Smooth muscle cell of the brain vasculature (primary cell): ENCODE results near the gene TSPAN15.

ENCODE experiments used
- DNase-seq: peaks from one replicate; pipeline ENCODE4 v3.0.0-alpha.2; 2012; ENCODE audit warnings: low read depth, low spot score

TSPAN15 gene

DNA sequence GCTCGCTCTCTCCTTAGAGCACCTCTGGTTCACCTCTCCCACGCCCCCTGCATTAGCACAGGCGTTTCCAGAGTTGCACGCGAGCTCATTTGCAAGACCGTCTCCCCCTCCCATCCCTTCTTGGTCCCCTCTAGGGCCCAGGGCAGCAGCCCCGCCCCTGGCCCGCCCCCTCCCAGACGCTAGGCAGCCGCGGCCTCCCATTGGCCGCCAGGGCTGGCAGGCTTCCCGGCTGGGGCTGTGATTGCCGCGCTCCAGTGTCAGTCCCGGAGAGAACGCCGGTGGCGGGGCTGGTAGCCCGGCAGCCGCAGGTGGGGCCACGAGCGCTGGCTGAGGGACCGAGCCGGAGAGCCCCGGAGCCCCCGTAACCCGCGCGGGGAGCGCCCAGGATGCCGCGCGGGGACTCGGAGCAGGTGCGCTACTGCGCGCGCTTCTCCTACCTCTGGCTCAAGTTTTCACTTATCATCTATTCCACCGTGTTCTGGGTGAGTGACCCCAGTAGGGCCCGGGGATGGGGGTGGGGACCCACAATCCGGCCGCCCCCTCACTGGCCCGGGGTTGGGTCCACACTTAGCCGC is at the start of gene TSPAN15:
Gene TSPAN15 (plus strand): TSS at position 257 of the 575 bp plus-strand sequence. CDS start 130 bp downstream, at position 387.
- DNase-seq = peak; percentile 17

- no peak for DNase-seq
Observed at GRCh38 chr10:69402386-69402785, 48.9 kb upstream of the TSPAN15 start.

DNA sequence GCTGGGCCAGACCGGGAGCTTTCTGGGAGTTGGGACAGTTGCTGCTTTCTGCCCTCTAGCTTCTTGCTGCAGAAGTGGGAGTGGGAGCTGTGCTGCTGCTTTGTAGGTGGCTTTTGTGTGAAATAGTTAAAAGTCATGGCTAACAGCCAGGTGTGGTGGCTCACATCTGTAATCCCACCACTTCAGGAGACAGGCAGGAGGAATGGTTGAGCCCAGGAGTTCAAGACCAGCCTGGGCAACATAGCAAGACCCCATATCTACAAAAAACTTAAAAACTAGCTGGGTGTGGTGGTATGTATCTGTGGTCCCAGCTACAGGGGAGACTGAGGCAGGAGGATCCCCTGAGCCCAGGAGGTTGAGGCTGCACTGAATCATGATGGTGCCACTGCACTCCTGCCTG is 48.2 kb upstream of the TSPAN15 start:
- DNase-seq = no peak

- DNase-seq = no peak
Observed at GRCh38 chr10:69403519-69403918, 47.7 kb upstream of the TSPAN15 start.

DNA sequence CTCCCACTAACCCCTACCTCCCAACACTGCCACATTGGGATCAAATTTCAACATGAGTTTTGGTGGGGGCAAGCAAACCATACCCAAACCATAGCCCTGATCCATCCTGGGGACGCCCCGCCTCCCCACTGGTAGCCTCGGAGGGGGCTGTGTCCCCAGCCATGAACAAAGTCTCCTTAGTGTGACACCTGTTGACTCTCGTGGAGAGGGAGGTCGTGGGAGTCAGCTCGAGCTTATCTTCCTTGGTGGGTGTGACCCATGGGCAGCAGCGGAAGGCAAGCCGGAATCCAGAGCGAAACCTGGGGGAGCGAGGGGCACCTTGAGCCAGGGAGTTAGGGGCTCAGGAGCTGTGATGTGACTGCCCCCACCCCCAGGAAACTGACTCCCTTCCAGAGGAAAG is 46.5 kb upstream of the TSPAN15 start:
- DNase-seq = no peak

- DNase-seq = no peak
Observed at GRCh38 chr10:69405221-69405620, 46.0 kb upstream of the TSPAN15 start.

GRCh38 chr10:69406302-69406811 is 44.9 kb upstream of the TSPAN15 start:
- no peak for DNase-seq

DNA sequence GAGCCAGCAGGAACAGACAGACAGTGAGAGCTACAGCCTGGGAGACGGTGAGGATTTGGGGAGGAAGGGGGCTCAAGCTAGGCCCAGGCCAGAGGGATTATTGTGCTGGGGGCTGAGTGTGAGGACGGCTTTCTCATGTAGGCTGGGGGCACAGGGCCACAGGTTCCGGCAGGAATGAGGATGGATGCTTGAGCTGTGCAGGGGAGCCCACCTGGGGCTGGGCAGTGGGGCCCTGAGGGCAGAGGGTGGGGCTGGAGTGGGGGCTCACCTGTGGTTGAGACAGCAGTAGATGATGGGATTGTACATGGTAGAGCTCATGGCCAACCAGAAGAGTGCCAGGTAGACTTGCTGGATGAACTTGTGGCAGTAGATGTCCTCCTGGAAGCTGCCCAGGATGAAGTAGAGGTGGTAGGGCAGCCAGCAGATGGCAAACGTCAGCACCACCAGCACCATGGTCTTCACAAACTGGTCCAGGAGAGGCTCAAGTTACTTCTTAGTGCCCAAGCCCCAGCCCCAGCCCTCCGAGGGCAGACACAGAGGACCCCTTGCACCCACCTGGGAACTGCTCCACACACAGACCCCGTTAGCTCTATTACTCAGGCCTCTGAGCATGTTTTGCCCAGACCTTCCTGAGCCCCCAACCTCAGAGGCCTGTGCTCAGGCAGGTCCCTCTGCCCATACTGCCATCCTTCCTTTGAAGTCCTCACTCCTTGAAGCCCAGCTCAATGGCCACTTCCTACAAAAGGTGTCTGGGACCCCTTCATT is 44.3 kb upstream of the TSPAN15 start:
- no peak for DNase-seq

GRCh38 chr10:69407621-69408301 is 43.5 kb upstream of the TSPAN15 start:
- no peak for DNase-seq

GRCh38 chr10:69408318-69409175 is 42.7 kb upstream of the TSPAN15 start:
- peak; percentile 83 for DNase-seq

DNA sequence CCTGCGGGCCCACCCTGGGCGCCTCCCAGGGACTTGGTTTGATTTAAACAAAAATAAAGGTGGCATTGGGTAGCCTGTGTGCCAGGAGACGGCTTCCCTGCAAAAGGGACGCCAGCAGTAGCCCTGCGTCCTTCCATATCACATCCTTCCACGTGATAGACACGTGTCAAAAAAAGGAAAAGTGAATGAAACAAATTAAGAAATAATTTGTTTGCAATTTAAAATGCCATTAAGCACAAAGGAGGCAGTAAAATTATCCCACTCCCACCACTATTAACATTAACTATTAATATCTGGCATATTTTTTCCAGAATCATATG is 42.1 kb upstream of the TSPAN15 start:
- no peak for DNase-seq

DNA sequence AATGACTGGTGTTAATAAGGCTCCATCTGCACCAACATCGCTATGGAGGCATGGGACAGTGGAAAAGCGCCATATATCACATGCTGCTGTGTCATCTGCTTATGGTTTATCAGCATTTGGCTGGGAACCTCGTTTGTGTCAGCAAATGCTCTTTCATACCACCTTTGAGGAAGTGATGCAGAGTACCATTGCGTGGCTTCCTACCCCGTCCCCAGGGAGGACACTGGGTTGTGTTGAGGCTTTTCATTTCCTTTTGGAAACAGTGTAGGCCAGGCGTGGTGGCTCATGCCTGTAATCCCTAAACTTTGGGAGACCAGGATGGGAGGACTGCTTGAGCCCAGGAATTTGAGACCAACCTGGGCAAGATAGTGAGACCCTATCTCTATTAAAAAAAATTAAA is 41.3 kb upstream of the TSPAN15 start:
- no peak for DNase-seq

- DNase-seq = no peak
Observed at GRCh38 chr10:69410487-69410886, 40.8 kb upstream of the TSPAN15 start.

DNA sequence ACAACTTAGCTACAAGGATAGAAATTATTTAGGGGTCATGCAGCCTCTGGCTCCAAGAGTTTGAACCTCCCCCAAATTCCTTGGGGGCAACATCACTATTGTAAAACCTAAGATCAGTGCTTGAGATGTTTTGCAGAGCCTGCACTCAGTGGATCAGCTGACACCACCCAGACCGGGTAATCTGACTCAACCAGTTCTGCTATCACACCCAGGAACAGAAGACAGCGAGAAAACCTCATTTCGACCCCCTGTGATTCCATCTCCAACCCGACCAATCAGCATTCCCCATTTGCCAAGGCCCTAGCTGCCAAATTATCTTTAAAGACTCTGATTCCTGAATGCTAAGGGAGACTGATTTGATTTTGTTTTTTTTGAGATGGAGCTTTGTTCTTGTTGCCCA is 39.8 kb upstream of the TSPAN15 start:
- DNase-seq = no peak

DNA sequence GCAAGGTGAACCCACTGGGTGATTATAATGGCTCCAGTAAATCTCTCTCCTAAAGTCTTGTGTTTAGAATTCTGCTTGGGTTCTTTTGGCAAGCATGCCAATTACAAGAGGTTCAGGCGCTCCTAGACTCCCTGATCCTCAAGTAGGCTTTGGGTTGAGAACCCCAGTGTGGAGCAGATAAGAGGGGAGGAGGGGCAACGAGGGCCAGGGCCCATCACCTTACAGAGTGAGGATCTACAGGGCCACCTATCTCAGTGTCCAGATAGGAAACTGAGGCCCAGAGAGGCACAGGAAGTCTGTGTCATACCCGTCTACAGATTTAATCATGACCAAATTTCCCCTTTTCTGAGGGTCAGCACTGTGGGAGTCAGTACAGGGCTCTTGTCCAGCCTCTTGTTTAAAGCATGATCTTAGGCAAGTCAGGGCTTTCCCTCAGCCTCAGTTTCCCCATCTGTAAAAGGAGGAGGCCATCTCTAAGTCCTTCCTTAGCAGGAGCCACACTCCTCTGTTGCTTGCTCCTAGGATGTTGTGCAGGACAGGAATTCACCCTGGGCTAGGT is 39.0 kb upstream of the TSPAN15 start:
- no peak for DNase-seq

GRCh38 chr10:69413221-69413865 is 37.9 kb upstream of the TSPAN15 start:
- peak; percentile 31 for DNase-seq

- no peak for DNase-seq
Observed at GRCh38 chr10:69414036-69415018, 36.9 kb upstream of the TSPAN15 start.

DNA sequence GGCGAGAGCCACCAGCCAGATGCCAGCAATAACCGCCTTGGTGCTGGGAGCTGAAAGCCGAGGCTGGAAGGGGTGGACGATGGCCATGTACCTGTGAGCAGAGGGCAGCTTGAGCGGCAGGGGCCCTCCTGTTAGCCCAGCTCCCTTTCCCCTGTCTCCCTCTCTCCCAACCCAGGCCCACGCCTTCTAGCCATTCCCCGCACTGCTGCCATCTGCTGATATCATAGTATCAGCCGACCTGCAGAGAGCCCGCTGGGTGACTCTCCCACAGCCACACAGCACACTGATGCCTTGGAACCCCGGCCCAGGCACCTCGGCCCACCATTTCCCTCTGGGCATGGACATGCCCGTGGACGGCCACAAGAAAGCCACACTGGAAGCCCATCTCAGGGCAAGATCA is 36.2 kb upstream of the TSPAN15 start:
- no peak for DNase-seq

DNA sequence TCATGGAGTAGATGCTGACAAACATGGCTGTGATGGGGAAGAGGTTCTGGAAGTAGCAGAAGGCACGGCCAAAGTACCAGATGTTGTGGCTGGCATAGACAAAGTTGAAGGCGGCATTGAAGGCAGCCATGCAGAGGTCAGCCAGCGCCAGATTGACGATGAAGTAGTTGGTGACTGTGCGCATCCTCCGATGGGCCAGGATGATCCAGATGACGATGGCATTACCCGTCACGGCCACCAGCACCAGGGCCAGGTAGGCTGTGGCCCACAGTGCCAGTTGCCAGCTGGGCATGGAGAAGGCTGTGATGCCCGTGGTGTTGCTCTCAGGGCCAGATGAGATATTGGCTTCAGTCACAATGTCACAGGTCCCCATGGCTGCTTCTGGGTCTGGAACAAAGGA is 35.3 kb upstream of the TSPAN15 start:
- DNase-seq = no peak

DNA sequence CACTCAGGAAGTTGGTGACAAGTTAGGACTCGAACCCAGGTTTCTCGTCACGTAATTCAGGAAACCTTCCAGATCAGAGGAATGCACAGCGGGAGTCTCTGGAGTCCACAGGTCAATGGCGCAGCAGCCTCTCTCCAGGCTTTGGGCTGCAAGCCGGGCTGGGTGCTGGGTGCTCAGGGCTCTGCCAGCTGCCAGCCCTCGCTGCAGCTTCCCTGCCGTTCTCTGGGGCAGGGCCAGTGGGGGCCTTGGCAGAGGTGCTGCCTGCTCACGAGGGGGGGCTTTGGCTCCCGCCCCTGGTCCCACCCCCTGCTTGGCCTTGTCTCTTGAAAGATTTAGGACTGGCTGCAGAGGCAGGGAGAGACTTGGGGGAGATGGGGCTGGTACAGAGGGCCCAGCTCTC is 34.6 kb upstream of the TSPAN15 start, which contains the start of gene TACR2:
Gene TACR2 (minus strand): TSS at position 224 of the 400 bp plus-strand sequence. CDS start 595 bp downstream, outside the sequence.
- no peak for DNase-seq
